T follicular helper cell (primary cell): ENCODE measurements around the gene CCNB2.

Experiments used
- DNase-seq: peaks from one replicate; pipeline ENCODE4 v3.0.0-alpha.2; 2020; ENCODE audit warnings: low read depth

Gene CCNB2

GRCh38 chr15:59166601-59167265 is 61.8 kb downstream of the CCNB2 start:
- no peak for DNase-seq

GRCh38 chr15:59168536-59168935 is 63.6 kb downstream of the CCNB2 start:
- no peak for DNase-seq

GRCh38 chr15:59169251-59169708 is 64.3 kb downstream of the CCNB2 start:
- no peak for DNase-seq

DNA sequence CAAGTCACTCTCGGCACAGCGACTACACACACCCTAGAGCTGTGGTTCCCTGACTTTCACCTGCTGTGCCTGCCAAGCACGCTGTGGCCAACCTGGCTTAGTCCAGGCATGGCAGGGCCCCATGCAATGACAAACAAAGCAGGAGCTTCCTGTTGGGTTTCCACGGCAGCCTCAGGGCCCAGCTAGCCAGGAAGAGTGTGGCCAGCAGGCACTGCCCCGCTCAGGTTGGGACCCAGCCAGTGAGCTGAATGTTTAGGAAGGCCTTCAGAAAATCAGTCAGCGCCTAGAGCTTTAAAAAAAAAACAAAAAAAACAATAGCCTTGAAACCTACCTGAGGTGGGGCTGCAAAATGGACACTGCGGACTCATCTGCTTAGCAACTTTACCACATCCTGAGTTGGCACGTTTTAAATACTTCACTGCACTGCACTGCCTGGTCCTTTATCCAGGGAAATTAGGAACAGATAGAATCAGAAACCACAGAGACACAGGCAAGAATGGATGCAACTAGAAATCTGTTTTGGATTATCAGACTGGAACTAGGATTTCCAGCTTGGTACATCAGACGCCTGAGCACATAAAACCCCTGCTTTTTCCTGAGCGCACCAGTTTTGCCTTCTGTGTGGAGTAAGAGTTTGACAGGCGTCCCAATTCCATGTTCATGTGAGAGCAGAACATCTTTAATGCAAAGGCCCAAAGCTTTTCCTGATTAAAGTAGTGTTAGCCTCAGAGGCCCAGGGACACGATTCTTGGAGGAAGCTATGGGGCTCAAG is 65.5 kb downstream of the CCNB2 start:
- DNase-seq = no peak

DNA sequence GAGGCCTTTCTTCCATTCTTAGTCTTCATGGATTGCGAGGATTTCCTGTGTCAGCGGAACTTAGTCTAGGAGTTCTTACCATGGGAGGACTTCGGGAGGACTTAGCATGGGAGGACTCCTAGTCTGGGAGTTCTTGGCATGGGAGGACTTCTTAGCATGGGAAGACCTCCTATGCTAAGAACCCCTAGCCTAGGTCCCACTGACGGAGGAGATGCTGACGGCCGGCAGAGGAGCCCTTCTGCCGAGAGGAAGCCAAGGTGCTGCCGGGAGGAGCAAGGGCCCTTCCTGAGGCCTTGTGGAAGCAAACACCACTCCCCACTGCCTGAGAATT is 66.1 kb downstream of the CCNB2 start:
- DNase-seq = no peak

DNA sequence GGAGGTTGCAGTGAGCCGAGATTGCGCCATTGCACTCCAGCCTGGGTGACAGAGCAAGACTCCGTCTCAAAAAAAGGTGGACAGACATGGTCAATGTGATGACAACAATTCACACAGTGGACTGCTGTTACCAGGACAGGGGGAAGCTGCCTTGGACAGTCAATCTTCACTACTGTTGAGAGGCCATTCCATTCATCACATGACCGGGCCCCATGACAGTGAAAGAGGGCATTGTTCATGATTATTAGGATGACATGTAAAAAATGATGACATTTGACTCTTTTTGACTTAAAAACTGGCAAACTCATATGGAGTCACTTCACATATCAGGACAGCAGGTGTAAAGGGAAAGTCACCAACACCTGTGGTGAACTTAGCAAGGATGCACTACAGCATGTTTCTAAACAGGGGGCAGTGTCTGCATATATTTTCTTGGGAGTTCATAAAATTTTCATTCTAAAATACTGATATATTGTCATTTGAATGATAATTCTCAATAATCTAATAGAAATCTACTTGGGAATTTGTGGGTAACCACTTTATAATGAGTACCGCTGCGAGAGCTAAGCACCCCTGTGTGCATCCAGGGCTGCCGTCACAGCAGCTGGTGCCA is 67.4 kb downstream of the CCNB2 start:
- DNase-seq = no peak

DNA sequence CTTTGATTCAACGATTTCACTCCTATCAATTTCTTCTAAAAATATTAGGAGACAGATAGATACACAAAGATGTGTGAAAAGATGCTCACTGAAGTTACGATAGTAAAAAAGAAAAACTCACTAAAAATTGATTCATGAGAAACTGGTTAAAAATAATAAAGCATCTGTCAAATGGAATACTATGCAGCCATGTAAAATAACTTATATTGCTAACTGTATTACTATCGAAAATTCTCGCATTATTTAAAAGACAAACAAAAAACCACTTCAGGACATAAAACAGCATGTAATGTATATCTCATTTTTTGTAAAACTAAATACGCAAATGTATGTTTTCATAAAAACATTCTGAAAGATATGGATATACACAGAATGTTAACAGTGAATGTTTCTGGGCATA is 68.2 kb downstream of the CCNB2 start:
- no peak for DNase-seq

GRCh38 chr15:59174151-59174834 is 69.3 kb downstream of the CCNB2 start:
- DNase-seq = no peak
